Trophoblast cell (in vitro differentiated cells and primary cell): Measurements from ENCODE around the gene NSMCE3.

Source experiments
- DNase-seq, 2 donors: peaks; one replicate each; pipeline ENCODE4 v3.0.0-alpha.2; 2016
- H2AFZ ChIP-seq: 2 replicates; pipeline ENCODE4 v1.6.1; 2013; ENCODE audit warnings: low read length, moderate library complexity, mild to moderate bottlenecking; ENCODE audit not compliant: insufficient read depth, poor library complexity
- H2AK5ac ChIP-seq: 2 replicates; pipeline ENCODE4 v1.6.1; 2013; ENCODE audit warnings: mild to moderate bottlenecking, low read length
- H2BK120ac ChIP-seq: 2 replicates; pipeline ENCODE4 v1.6.1; 2013; ENCODE audit warnings: low read length, mild to moderate bottlenecking, moderate library complexity; ENCODE audit not compliant: insufficient read depth, poor library complexity
- H2BK12ac ChIP-seq: 2 replicates; pipeline ENCODE4 v1.6.1; 2013; ENCODE audit warnings: mild to moderate bottlenecking, low read length, moderate library complexity
- H2BK5ac ChIP-seq: 2 replicates; pipeline ENCODE4 v1.6.1; 2013; ENCODE audit warnings: low read length, low read depth, moderate library complexity, mild to moderate bottlenecking; ENCODE audit not compliant: poor library complexity
- H3K14ac ChIP-seq: 2 replicates; pipeline ENCODE4 v1.6.1; 2013; ENCODE audit warnings: mild to moderate bottlenecking, low read length
- H3K18ac ChIP-seq: 2 replicates; pipeline ENCODE4 v1.6.1; 2013; ENCODE audit warnings: mild to moderate bottlenecking, low read length
- H3K23ac ChIP-seq: 2 replicates; pipeline ENCODE4 v1.6.1; 2013; ENCODE audit warnings: low read length
- H3K27ac ChIP-seq: 2 replicates; pipeline ENCODE4 v1.5.1; 2013; ENCODE audit warnings: low read depth, mild to moderate bottlenecking, inconsistent platforms, low read length, moderate library complexity
- H3K27me3 ChIP-seq: 2 replicates; pipeline ENCODE4 v1.6.1; 2013; ENCODE audit warnings: inconsistent platforms, mild to moderate bottlenecking, low read length, moderate library complexity; ENCODE audit not compliant: insufficient read depth
- H3K36me3 ChIP-seq, 2 experiments: 1 replicate in 1 of 2; 2 replicates in 1 of 2; pipeline ENCODE4 v1.6.1; 2013; ENCODE audit warnings: low read length in 2 of 2, mild to moderate bottlenecking in 2 of 2, moderate library complexity in 1 of 2; ENCODE audit not compliant: insufficient read depth in 2 of 2, control insufficient read depth in 1 of 2
- H3K4ac ChIP-seq: 2 replicates; pipeline ENCODE4 v1.6.1; 2013; ENCODE audit warnings: low read depth, mild to moderate bottlenecking, low read length, moderate library complexity
- H3K4me1 ChIP-seq, 2 experiments: 1 replicate in 1 of 2; 2 replicates in 1 of 2; pipeline ENCODE4 v1.6.1; 2013; ENCODE audit warnings: low read length in 2 of 2, mild to moderate bottlenecking in 2 of 2, moderate library complexity in 1 of 2; ENCODE audit not compliant: insufficient read depth in 2 of 2, control insufficient read depth in 1 of 2
- H3K4me2 ChIP-seq: 2 replicates; pipeline ENCODE4 v1.6.1; 2013; ENCODE audit warnings: inconsistent platforms, mild to moderate bottlenecking, low read length, moderate library complexity
- H3K4me3 ChIP-seq: 2 replicates; pipeline ENCODE4 v1.5.1; 2013; ENCODE audit warnings: mild to moderate bottlenecking, low read depth, low read length, inconsistent platforms
- H3K79me1 ChIP-seq: one replicate; pipeline ENCODE4 v1.6.1; 2013; ENCODE audit warnings: low read length
- H3K79me2 ChIP-seq: 2 replicates; pipeline ENCODE4 v1.6.1; 2013; ENCODE audit warnings: low read length, mild to moderate bottlenecking; ENCODE audit not compliant: control insufficient read depth, insufficient read depth, poor library complexity
- H3K9ac ChIP-seq: 2 replicates; pipeline ENCODE4 v1.6.1; 2013; ENCODE audit warnings: mild to moderate bottlenecking, low read length
- H3K9me3 ChIP-seq: 2 replicates; pipeline ENCODE4 v1.6.1; 2013; ENCODE audit warnings: low read depth, mild to moderate bottlenecking, control low read depth, inconsistent platforms, low read length; ENCODE audit not compliant: insufficient read depth
- H4K12ac ChIP-seq: 2 replicates; pipeline ENCODE4 v1.6.1; 2013; ENCODE audit warnings: low read depth, mild to moderate bottlenecking, low read length, moderate library complexity
- H4K8ac ChIP-seq: 2 replicates; pipeline ENCODE4 v1.6.1; 2013; ENCODE audit warnings: low read depth, mild to moderate bottlenecking, low read length, moderate library complexity
- H4K91ac ChIP-seq: one replicate; pipeline ENCODE4 v1.6.1; 2013; ENCODE audit warnings: low read depth, mild to moderate bottlenecking, low read length, moderate library complexity
- WGBS: extraction: QIAGEN DNeasy Blood & Tissue Kit; methylation state at CpG from one replicate; pipeline ENCODE4 v1.1.7; 2013; ENCODE audit warnings: missing lambda C conversion rate; ENCODE audit not compliant: insufficient read length, insufficient coverage; ENCODE audit errors: extremely low coverage; 5-methylcytosine and 5-hydroxymethylcytosine counted together

The NSMCE3 gene

DNA sequence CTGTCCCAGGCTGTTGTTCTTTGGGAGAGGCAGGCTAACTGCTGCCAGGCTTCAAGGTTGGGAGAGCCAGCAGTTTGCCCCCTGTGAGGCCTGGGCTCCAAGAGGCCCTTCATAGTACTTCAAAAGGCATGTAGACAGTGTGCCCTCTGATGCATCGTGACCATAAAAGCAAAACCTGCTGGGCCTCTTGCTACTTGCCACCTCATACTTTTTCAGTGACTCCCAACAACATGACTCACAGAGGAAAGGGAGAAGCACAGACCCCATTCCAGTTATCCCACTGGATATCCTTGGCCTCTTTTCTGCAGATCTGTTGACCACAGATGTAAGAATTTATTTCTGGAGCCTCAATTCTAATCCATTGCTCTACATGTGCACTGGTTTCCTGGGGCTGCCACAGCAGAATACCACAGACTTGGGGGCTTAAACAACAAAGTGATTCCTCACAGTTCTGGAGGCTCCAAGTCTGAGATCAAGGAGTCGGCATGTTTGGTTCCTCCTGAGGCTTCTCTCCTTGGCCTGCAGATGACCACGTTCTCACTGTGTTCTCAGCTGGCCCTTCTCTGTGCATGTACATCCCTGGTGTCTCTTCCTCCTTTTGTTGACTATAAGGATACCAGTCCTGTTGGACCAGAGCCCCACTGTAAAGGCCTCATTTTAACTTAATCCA is 8.9 kb upstream of the NSMCE3 start:
- Histone ChIP-seq H3K4me1 (peaks cover 0 to 2% of the 10 kb centered on the region in 2 experiments), H3K27me3 (no peaks in the 10 kb centered on the region), H4K8ac (no peak overlapping the region), H3K27ac (no peak overlapping the region), H2BK120ac (no peak overlapping the region), H2AK5ac (no peak overlapping the region), H3K36me3 (no peaks in the 10 kb centered on the region), H3K14ac (no peak overlapping the region), H2BK5ac (no peak overlapping the region), H2AFZ (no peak overlapping the region), H3K79me1 (no peaks in the 10 kb centered on the region), H3K18ac (no peak overlapping the region), H3K9ac (no peak overlapping the region), H4K12ac (no peak overlapping the region), H3K9me3 (no peaks in the 10 kb centered on the region), H2BK12ac (no peak overlapping the region), H3K23ac (no peak overlapping the region), H3K79me2 (no peaks in the 10 kb centered on the region), H3K4me2 (no peak overlapping the region), H3K4ac (no peak overlapping the region), H4K91ac (no peak overlapping the region), H3K4me3 (no peak overlapping the region)
- no CpG with 5 or more reads among the region's 3 CpGs for WGBS
- DNase-seq, result peak; percentile 35 to 71

GRCh38 chr15:29276366-29276765 is 6.7 kb upstream of the NSMCE3 start:
- Histone ChIP-seq H3K4ac (no peak overlapping the region), H3K23ac (no peak overlapping the region), H3K79me1 (no peaks in the 10 kb centered on the region), H3K27me3 (no peaks in the 10 kb centered on the region), H3K4me2 (no peak overlapping the region), H3K27ac (no peak overlapping the region), H2AFZ (no peak overlapping the region), H3K14ac (no peak overlapping the region), H3K18ac (no peak overlapping the region), H4K8ac (no peak overlapping the region), H2BK5ac (no peak overlapping the region), H4K12ac (no peak overlapping the region), H3K4me1 (peaks cover 0 to 2% of the 10 kb centered on the region in 2 experiments), H3K9ac (no peak overlapping the region), H2BK12ac (no peak overlapping the region), H2BK120ac (no peak overlapping the region), H3K9me3 (no peaks in the 10 kb centered on the region), H4K91ac (no peak overlapping the region), H3K79me2 (no peaks in the 10 kb centered on the region), H2AK5ac (no peak overlapping the region), H3K4me3 (no peak overlapping the region), H3K36me3 (no peaks in the 10 kb centered on the region)
- no CpG with 5 or more reads among the region's 2 CpGs for WGBS
- no peak for DNase-seq

DNA sequence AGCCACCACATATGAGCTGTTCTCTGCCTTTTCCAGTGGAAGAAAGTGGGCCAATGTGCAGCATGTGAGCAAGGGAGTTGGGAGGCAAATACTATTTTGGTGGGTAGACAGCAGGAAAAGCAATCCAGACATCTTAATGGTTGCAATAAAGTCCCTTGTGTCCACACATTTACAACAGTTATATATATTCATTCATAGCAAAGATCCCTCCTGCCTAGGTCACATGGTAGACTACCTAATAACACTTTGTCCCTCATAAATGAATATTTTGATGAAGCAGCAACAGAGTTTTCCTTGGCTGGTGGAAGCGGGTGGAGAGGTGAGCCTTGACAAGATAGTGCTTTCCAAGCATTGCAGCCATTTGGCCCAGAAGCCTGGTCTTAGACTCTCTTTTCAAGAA is 6.2 kb upstream of the NSMCE3 start:
- Histone ChIP-seq H2AFZ (no peak overlapping the region), H3K4ac (no peak overlapping the region), H3K14ac (no peak overlapping the region), H3K23ac (no peak overlapping the region), H3K4me1 (peaks cover 0 to 2% of the 10 kb centered on the region in 2 experiments), H4K91ac (no peak overlapping the region), H3K9ac (no peak overlapping the region), H2BK5ac (no peak overlapping the region), H3K4me3 (no peak overlapping the region), H4K8ac (no peak overlapping the region), H3K27ac (no peak overlapping the region), H3K79me2 (no peaks in the 10 kb centered on the region), H3K18ac (no peak overlapping the region), H3K9me3 (no peaks in the 10 kb centered on the region), H4K12ac (no peak overlapping the region), H2BK12ac (no peak overlapping the region), H3K4me2 (no peak overlapping the region), H2BK120ac (no peak overlapping the region), H3K36me3 (no peaks in the 10 kb centered on the region), H2AK5ac (no peak overlapping the region), H3K27me3 (no peaks in the 10 kb centered on the region), H3K79me1 (no peaks in the 10 kb centered on the region)
- no CpG with 5 or more reads among the region's 1 CpG for WGBS
- DNase-seq, result no peak

GRCh38 chr15:29274946-29275345 is 5.3 kb upstream of the NSMCE3 start:
- H2BK120ac ChIP-seq, result no peak overlapping the region
- H3K79me1 ChIP-seq, result no peaks in the 10 kb centered on the region
- no peak overlapping the region for H4K91ac ChIP-seq
- no peaks in the 10 kb centered on the region for H3K79me2 ChIP-seq
- no peak for DNase-seq
- no peak overlapping the region for H3K23ac ChIP-seq
- no peak overlapping the region for H3K27ac ChIP-seq
- no peaks in the 10 kb centered on the region for H3K9me3 ChIP-seq
- H3K18ac ChIP-seq, result no peak overlapping the region
- no peak overlapping the region for H3K4me3 ChIP-seq
- H3K4me1 ChIP-seq, result peaks cover 0 to 2% of the 10 kb centered on the region in 2 experiments
- 100% methylated on average over 1 of the region's 3 CpGs for WGBS
- no peak overlapping the region for H4K8ac ChIP-seq
- H3K4ac ChIP-seq, result no peak overlapping the region
- H2BK12ac ChIP-seq, result no peak overlapping the region
- H3K9ac ChIP-seq, result no peak overlapping the region
- H3K36me3 ChIP-seq, result no peaks in the 10 kb centered on the region
- H4K12ac ChIP-seq, result no peak overlapping the region
- no peak overlapping the region for H3K4me2 ChIP-seq
- H2BK5ac ChIP-seq, result no peak overlapping the region
- no peak overlapping the region for H2AFZ ChIP-seq
- H3K27me3 ChIP-seq, result no peaks in the 10 kb centered on the region
- H3K14ac ChIP-seq, result no peak overlapping the region
- no peak overlapping the region for H2AK5ac ChIP-seq
